IPS-18c (cell line): ENCODE measurements around the gene PSRC1.

ENCODE experiments used
- H3K4me3 ChIP-seq: 2 replicates; pipeline ENCODE4 v1.7.0; 2013; ENCODE audit warnings: low read depth, mild to moderate bottlenecking, low read length, moderate library complexity; ENCODE audit not compliant: insufficient read depth
- H3K9me3 ChIP-seq: one replicate; pipeline ENCODE4 v1.6.1; 2013; ENCODE audit warnings: mild to moderate bottlenecking, low read length, moderate library complexity; ENCODE audit not compliant: control insufficient read depth, insufficient read depth

The PSRC1 gene

DNA sequence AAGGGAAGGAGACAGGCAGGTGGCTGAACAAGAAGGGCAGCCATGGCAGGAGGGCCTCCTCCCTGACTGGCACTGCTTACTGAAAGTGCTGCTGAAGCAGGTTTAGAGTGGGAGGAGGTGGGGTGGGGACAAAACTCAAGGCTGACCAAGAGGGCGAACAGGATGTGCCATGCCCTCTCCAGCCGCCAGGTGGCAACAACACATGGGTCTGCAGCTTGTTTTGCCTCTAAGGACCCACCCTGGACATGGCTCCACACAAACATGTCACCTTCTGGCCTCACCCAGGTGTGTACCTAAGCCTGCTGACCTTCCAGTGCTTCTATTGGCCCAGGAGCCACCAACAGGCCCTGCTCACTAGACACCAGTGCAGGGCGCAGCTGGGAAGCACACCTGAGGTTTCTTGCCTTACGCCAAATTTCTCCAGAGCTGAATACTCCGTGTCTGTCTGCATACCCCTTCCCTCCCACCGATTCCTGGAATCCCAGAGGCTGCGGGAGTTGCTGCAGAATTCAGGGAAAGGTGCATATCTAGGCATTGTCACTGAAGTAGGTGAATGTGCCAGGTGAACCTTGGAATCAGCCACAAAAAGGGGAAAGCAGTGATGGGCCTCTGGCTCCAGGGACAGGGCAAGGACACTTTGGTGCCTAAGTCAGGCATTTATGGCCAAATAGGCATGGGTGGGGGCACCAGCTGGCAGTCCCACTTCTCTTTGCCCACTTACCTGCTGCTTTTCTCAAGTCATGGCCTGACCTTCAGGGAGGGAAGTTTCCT, 5.3 kb downstream of the PSRC1 start:
- H3K4me3 ChIP-seq = no peak overlapping the region
- H3K9me3 ChIP-seq = no peaks in the 10 kb centered on the region

- no peaks in the 10 kb centered on the region for H3K9me3 ChIP-seq
These were observed 7.1 kb downstream of the PSRC1 start for GRCh38 chr1:109275706-109276345.

DNA sequence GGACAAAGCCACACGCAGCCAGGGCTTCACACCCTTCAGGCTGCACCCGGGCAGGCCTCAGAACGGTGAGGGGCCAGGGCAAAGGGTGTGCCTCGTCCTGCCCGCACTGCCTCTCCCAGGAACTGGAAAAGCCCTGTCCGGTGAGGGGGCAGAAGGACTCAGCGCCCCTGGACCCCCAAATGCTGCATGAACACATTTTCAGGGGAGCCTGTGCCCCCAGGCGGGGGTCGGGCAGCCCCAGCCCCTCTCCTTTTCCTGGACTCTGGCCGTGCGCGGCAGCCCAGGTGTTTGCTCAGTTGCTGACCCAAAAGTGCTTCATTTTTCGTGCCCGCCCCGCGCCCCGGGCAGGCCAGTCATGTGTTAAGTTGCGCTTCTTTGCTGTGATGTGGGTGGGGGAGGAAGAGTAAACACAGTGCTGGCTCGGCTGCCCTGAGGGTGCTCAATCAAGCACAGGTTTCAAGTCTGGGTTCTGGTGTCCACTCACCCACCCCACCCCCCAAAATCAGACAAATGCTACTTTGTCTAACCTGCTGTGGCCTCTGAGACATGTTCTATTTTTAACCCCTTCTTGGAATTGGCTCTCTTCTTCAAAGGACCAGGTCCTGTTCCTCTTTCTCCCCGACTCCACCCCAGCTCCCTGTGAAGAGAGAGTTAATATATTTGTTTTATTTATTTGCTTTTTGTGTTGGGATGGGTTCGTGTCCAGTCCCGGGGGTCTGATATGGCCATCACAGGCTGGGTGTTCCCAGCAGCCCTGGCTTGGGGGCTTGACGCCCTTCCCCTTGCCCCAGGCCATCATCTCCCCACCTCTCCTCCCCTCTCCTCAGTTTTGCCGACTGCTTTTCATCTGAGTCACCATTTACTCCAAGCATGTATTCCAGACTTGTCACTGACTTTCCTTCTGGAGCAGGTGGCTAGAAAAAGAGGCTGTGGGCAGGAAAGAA, 8.1 kb downstream of the PSRC1 start:
- H3K4me3 ChIP-seq = 0 out of 2 replicates have a peak overlapping the region, but pooled peaks have one; percentile 2
- H3K9me3 ChIP-seq = no peaks in the 10 kb centered on the region

More at GRCh38 chr1:109275706-109276345, 7.1 kb downstream of the PSRC1 start:
- no peak overlapping the region for H3K4me3 ChIP-seq

GRCh38 chr1:109273570-109274288, 9.2 kb downstream of the PSRC1 start:
- H3K9me3 ChIP-seq = no peaks in the 10 kb centered on the region
- no peak overlapping the region for H3K4me3 ChIP-seq

DNA sequence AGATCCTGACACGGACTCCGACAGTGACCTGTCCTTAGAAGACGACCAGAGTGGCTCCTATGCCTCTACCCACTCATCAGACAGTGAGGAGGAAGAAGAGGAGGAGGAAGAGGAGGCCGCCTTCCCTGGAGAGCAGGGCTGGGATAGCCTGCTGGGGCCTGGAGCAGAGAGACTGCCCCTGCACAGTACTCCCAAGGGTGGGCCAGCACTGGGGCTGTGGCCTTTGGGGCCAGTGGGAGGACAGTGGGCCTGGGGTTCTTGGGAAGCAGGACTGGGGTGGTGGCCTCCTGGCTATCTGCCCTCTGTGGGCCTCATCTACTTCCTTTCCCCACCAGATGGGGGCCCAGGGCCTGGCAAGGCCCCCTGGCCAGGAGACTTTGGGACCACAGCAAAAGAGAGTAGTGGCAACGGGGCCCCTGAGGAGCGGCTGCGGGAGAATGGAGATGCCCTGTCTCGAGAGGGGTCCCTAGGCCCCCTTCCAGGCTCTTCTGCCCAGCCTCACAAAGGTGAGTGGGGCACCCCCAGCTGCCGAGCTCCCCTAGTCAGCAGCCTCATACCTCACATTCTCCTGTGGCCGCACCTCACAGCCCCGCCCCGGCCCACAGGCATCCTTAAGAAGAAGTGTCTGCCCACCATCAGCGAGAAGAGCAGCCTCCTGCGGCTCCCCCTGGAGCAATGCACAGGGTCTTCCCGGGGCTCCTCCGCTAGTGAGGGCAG, 10.0 kb downstream of the PSRC1 start:
- Histone ChIP-seq H3K9me3 (no peaks in the 10 kb centered on the region), H3K4me3 (no peak overlapping the region)

DNA sequence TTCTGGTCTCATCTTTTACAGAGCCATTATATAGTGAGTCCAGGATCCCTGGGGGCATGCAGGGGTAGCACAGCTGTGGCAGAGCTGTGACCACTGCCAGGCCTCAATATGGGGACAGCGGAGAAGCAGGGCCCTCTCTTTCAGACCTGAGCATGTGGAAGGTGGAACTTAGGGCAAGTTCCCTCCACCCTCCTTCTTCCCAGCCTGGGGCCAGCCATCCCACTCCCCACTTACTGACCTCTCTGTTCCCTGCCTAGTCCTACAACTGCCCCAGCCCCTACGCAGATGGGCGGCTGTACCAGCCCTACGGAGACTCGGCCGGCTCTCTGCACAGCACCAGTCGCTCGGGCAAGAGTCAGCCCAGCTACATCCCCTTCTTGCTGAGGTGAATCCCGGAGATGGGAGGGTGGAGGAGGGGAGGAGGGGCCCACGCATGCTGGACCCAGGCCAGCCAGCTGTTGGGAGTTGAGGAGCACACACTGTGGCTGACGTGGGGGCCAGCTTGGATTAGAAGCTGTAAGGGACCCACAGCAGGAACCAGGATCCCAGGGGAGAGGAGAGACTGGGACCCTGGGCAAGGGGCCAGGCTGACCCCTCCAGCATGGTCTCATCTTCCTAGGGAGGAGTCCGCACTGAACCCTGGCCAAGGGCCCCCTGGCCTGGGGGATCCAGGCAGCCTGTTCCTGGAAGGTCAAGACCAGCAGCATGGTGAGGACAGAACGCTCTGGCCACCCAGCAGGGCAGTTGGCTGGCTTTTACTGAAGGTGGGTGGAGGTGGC, 10.7 kb downstream of the PSRC1 start:
- no peak overlapping the region for H3K4me3 ChIP-seq

GRCh38 chr1:109271458-109271857, 11.5 kb downstream of the PSRC1 start:
- Histone ChIP-seq H3K9me3 (no peaks in the 10 kb centered on the region), H3K4me3 (no peak overlapping the region)

More for the DNA sequence above, 10.7 kb downstream of the PSRC1 start:
- H3K9me3 ChIP-seq = no peaks in the 10 kb centered on the region

- Histone ChIP-seq H3K9me3 (no peaks in the 10 kb centered on the region), H3K4me3 (no peak overlapping the region)
These were observed 12.2 kb downstream of the PSRC1 start for GRCh38 chr1:109270623-109271317.

GRCh38 chr1:109269981-109270622, 12.8 kb downstream of the PSRC1 start:
- H3K4me3 ChIP-seq = no peak overlapping the region
- H3K9me3 ChIP-seq = no peaks in the 10 kb centered on the region

GRCh38 chr1:109269212-109269980, 13.5 kb downstream of the PSRC1 start:
- no peaks in the 10 kb centered on the region for H3K9me3 ChIP-seq
- H3K4me3 ChIP-seq = no peak overlapping the region

DNA sequence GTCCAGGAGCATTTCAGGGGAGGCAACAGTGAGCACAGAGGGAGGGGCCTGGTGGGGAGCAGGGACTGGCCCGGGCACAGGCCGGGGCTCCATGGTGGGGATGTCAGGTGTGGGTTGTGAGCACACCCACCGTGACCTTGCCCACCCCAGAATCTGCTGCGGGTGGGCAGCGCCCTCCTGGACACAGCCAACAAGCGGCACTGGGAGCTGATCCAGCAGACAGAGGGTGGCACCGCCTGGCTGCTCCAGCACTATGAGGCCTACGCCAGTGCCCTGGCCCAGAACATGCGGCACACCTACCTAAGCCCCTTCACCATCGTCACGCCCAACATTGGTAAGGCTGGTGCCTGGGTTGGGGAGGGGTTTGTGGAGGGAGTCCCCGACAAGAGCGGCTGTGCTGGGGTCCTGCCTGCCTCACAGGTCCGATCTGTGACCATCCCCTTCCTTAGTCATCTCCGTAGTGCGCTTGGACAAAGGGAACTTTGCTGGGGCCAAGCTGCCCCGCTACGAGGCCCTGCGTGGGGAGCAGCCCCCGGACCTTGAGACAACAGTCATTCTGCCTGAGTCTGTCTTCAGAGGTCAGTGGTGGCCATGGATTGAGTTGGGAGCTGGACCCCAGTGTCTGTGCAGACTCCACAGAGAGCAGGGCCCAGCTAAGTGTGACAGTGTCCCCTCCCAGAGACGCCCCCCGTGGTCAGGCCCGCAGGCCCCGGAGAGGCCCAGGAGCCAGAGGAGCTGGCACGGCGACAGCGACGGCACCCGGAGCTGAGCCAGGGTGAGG, 14.3 kb downstream of the PSRC1 start:
- H3K4me3 ChIP-seq = no peak overlapping the region
- H3K9me3 ChIP-seq = no peaks in the 10 kb centered on the region

DNA sequence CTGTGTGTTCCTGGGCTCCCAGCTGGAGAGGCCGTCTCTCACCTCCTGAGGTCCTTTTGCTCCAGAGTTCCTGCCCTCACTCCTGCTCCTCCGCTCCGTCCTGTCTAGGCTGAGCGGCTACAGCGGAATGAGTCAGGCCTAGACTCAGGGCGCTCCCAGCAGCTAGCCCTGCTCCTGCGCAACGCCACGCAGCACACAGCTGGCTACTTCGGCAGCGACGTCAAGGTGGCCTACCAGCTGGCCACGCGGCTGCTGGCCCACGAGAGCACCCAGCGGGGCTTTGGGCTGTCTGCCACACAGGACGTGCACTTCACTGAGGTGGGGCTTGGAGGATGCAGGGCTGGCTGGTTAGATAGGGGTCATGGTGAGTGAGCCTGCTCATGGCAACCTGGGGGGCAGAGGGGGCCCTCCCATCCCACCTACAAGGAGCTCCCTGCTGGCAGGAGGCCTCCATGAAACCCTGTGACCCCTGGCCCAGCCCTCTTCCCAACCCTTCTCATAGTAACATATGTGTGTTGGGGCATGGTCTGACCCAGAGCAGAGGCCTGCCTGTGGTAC, 15.1 kb downstream of the PSRC1 start:
- H3K9me3 ChIP-seq = no peaks in the 10 kb centered on the region
- no peak overlapping the region for H3K4me3 ChIP-seq

DNA sequence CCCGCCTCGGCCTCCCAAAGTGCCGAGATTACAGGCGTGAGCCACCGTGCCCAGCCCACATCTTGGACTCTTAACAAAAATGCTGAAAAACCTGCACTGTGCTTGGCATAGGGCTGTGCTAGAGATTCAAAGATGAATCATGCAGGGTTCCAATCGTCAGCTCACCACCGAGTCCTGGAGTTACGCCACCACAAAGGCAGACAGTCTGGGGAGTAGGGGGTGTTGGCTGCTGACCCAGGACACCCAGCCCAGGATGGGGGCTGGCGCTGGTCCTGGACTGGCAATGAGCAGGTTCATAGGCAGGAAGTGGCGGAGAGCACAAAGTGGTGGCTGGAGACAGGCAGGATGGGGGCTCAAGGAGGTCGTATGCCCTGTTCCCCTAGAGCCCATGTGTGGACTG, 16.0 kb downstream of the PSRC1 start:
- no peak overlapping the region for H3K4me3 ChIP-seq

More for the DNA sequence above, 16.0 kb downstream of the PSRC1 start:
- H3K9me3 ChIP-seq = no peaks in the 10 kb centered on the region
